HepG2 (cell line): Measurements from ENCODE around the gene TTC21B. TPM values are rescaled to one million over a fixed set of nuclear protein-coding genes. Genes with fewer than 3 reads are reported as not detected.

ENCODE experiments used
- CEBPB ChIP-seq: IDR thresholded peaks from 2 replicates; pipeline ENCODE4 v1.6.1; 2011; ENCODE audit warnings: low read depth, low read length, improper control_type of control experiment, borderline replicate concordance
- EED ChIP-seq: sonication (generic); formaldehyde crosslinking; IDR thresholded peaks from 2 replicates; pipeline ENCODE4 v1.5.0; 2020; ENCODE audit warnings: mild to moderate bottlenecking, missing genetic modification reagents
- KAT2B ChIP-seq: fragments of 150-350 bp; IDR thresholded peaks from 2 replicates; pipeline ENCODE4 v1.6.1; 2014; ENCODE audit warnings: low read depth, low read length, borderline replicate concordance
- MTF1 ChIP-seq: sonication (generic); formaldehyde crosslinking; IDR thresholded peaks from 2 replicates; pipeline ENCODE4 v1.5.0; 2020; ENCODE audit warnings: missing genetic modification reagents
- NR3C1 ChIP-seq: sonication (generic); formaldehyde crosslinking; IDR thresholded peaks from 2 replicates; pipeline ENCODE4 v1.4.0; 2020; ENCODE audit warnings: missing genetic modification reagents
- RFX1 ChIP-seq: fragments of 450-650 bp; IDR thresholded peaks from 2 replicates; pipeline ENCODE4 v1.6.1; 2017
- SMAD3 ChIP-seq: sonication (generic); formaldehyde crosslinking; IDR thresholded peaks from 2 replicates; pipeline ENCODE4 v1.4.0; 2020; ENCODE audit warnings: missing genetic modification reagents
- SOX13 ChIP-seq, 3 experiments: fragments of 450-650 bp in 1 of 3; sonication (generic) in 1 of 3; formaldehyde crosslinking in 1 of 3; IDR thresholded peaks in 2 of 3; conservative IDR thresholded peaks in 1 of 3; 2 replicates each; pipeline versions ENCODE4 v1.5.0 to v1.6.1; 2016 to 2020; ENCODE audit warnings: antibody characterized with exemption in 1 of 3, mild to moderate bottlenecking in 1 of 3, missing compliant biosample characterization in 1 of 3, missing genetic modification reagents in 1 of 3, moderate library complexity in 1 of 3
- ZBTB21 ChIP-seq: sonication (generic); formaldehyde crosslinking; IDR thresholded peaks from 2 replicates; pipeline ENCODE4 v1.4.0; 2020; ENCODE audit warnings: missing genetic modification reagents
- ZNF136 ChIP-seq: sonication (generic); formaldehyde crosslinking; IDR thresholded peaks from 2 replicates; pipeline ENCODE4 v1.8.1; 2022; ENCODE audit warnings: low read depth, mild to moderate bottlenecking, moderate library complexity, missing genetic modification reagents
- ZNF329 ChIP-seq: sonication (generic); formaldehyde crosslinking; IDR thresholded peaks from 2 replicates; pipeline ENCODE4 v1.9.0; 2021; ENCODE audit warnings: low read depth, mild to moderate bottlenecking, missing genetic modification reagents
- ZNF382 ChIP-seq: sonication (generic); formaldehyde crosslinking; IDR thresholded peaks from 2 replicates; pipeline ENCODE4 v1.5.0; 2020; ENCODE audit warnings: missing genetic modification reagents, mild to moderate bottlenecking, borderline replicate concordance
- ZNF510 ChIP-seq: sonication (generic); formaldehyde crosslinking; IDR thresholded peaks from 2 replicates; pipeline ENCODE4 v1.4.0; 2020; ENCODE audit warnings: low read depth, mild to moderate bottlenecking, missing genetic modification reagents
- ZNF567 ChIP-seq: sonication (generic); formaldehyde crosslinking; IDR thresholded peaks from 2 replicates; pipeline ENCODE4 v1.8.1; 2023; ENCODE audit warnings: mild to moderate bottlenecking, missing genetic modification reagents, borderline replicate concordance
- ZNF709 ChIP-seq: sonication (generic); formaldehyde crosslinking; IDR thresholded peaks from 2 replicates; pipeline ENCODE4 v1.5.0; 2020; ENCODE audit warnings: mild to moderate bottlenecking, missing genetic modification reagents
- polyA plus RNA-seq, 8 experiments: library from polyadenylated mRNA; depleted of rRNA in 3 of 8; stranded (reverse) in 7 of 8; unstranded in 1 of 8; fragments of >200 nt; fragmentation: Illumina TruSeq in 4 of 8; extraction: Trizol in 4 of 8; gene quantifications; 2 replicates each; pipeline versions ENCODE4 v1.2.1 to v1.2.3, GENCODE V29; 2011 to 2016; ENCODE audit warnings: low read depth in 4 of 8, missing spikeins in 1 of 8, mixed read lengths in 1 of 8; ENCODE audit not compliant: insufficient read depth in 1 of 8
- total RNA-seq, 5 experiments: library from RNA; depleted of rRNA; stranded (reverse); fragments of >200 nt; fragmentation: Illumina TruSeq; extraction: Trizol; gene quantifications; 2 replicates each; pipeline ENCODE4 v1.2.3, GENCODE V29; 2016; ENCODE audit warnings: low read depth in 1 of 5
- TF ChIP-seq, protein P1 (sequence below): sonication (generic); formaldehyde crosslinking; IDR thresholded peaks from 2 replicates; pipeline ENCODE4 v1.5.0; 2020; ENCODE audit warnings: missing genetic modification reagents, mild to moderate bottlenecking, borderline replicate concordance
- TF ChIP-seq, protein P2 (sequence below): sonication (generic); formaldehyde crosslinking; IDR thresholded peaks from 2 replicates; pipeline ENCODE4 v1.4.0; 2020; ENCODE audit warnings: missing genetic modification reagents
- TF ChIP-seq, protein P3 (sequence below): sonication (generic); formaldehyde crosslinking; IDR thresholded peaks from 2 replicates; pipeline ENCODE4 v1.8.0; 2022; ENCODE audit warnings: low read depth, missing genetic modification reagents
- TF ChIP-seq, protein P4 (sequence below): sonication (generic); formaldehyde crosslinking; IDR thresholded peaks from 2 replicates; pipeline ENCODE4 v1.4.0; 2020; ENCODE audit warnings: missing genetic modification reagents

The TTC21B gene
- total and polyA plus RNA-seq, 2 of the 13 experiments (the other 11 are each of a cell fraction or from before 2014, with no cell fraction given) = 39.1 to 67.1 TPM

DNA sequence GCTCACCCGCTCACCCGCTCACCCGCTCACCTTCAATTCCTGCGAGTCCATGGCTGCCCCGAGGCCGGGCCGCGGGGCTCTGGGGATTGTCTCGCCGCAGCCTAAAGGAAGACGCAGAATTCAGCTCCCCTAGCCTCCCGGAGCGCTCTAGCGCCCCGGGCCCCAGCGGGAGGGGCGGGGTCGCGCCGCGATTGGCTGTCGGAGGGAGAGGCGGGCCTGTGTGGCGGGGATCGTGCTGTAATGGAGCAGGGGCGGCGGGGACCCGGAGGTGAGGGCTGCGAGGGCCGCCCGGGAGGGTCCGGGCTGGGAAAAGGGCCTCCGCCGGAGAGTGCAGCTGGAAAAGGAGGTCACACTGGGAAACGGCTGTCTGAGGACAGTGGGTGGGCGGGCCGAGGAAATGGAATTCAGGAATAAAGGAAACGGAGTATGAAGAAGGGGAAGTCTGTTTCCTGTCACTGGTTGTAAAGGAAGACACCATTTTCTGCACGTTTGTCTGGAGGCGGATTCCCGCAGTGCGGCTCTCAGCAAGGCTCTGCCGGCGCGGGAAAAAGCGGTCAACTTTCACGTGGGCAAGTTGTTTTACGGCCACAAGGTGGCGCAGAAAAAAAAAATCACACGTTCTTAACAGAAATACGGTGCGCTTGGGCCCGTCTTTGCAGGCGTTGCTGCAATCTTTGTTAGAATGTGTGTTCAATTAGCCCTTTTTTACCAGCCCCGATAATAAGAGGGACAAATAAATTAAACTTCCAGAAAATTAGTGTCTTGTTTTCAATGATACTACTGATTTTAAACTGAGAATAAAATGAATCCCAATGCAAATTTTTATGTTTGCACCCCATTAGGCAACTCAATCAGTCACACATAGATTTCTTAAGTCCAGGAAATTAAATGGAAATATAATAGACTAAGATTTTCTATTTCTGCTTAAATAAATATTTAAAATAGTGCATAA is at the start of gene TTC21B (continued):
- TF ChIP-seq, protein P1, sequence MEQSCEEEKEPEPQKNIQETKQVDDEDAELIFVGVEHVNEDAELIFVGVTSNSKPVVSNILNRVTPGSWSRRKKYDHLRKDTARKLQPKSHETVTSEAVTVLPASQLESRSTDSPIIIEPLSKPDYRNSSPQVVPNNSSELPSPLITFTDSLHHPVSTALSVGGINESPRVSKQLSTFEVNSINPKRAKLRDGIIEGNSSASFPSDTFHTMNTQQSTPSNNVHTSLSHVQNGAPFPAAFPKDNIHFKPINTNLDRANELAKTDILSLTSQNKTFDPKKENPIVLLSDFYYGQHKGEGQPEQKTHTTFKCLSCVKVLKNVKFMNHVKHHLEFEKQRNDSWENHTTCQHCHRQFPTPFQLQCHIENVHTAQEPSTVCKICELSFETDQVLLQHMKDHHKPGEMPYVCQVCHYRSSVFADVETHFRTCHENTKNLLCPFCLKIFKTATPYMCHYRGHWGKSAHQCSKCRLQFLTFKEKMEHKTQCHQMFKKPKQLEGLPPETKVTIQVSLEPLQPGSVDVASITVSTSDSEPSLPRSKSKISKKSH (CRISPR knock-in tag) = peak; percentile 56; the same call in 1 of the 2 replicates
- TF ChIP-seq ZNF567 (CRISPR knock-in tag) = peak; percentile 89
- no peak; the same call in 1 of the 2 replicates for TF ChIP-seq SOX13 (IDR thresholded peaks at IDR 0.05)
- TF ChIP-seq SOX13 (CRISPR knock-in tag; conservative IDR thresholded peaks at IDR 0.05 in 1 of 2, IDR thresholded peaks at IDR 0.05 in 1 of 2) = peak in 1 of 2 experiments; percentile 46; a peak in 2 of 4 replicates
- TF ChIP-seq EED (CRISPR knock-in tag) = peak; percentile 93
- TF ChIP-seq SMAD3 (CRISPR knock-in tag) = peak; percentile 75
- TF ChIP-seq NR3C1 = no peak
- no peak for TF ChIP-seq MTF1 (CRISPR knock-in tag)
- TF ChIP-seq CEBPB = peak; percentile 43; the same call in 1 of the 2 replicates
- TF ChIP-seq, protein P2, sequence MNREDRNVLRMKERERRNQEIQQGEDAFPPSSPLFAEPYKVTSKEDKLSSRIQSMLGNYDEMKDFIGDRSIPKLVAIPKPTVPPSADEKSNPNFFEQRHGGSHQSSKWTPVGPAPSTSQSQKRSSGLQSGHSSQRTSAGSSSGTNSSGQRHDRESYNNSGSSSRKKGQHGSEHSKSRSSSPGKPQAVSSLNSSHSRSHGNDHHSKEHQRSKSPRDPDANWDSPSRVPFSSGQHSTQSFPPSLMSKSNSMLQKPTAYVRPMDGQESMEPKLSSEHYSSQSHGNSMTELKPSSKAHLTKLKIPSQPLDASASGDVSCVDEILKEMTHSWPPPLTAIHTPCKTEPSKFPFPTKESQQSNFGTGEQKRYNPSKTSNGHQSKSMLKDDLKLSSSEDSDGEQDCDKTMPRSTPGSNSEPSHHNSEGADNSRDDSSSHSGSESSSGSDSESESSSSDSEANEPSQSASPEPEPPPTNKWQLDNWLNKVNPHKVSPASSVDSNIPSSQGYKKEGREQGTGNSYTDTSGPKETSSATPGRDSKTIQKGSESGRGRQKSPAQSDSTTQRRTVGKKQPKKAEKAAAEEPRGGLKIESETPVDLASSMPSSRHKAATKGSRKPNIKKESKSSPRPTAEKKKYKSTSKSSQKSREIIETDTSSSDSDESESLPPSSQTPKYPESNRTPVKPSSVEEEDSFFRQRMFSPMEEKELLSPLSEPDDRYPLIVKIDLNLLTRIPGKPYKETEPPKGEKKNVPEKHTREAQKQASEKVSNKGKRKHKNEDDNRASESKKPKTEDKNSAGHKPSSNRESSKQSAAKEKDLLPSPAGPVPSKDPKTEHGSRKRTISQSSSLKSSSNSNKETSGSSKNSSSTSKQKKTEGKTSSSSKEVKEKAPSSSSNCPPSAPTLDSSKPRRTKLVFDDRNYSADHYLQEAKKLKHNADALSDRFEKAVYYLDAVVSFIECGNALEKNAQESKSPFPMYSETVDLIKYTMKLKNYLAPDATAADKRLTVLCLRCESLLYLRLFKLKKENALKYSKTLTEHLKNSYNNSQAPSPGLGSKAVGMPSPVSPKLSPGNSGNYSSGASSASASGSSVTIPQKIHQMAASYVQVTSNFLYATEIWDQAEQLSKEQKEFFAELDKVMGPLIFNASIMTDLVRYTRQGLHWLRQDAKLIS = no peak
- TF ChIP-seq ZNF329 (CRISPR knock-in tag) = peak; percentile 56
- TF ChIP-seq, protein P3, sequence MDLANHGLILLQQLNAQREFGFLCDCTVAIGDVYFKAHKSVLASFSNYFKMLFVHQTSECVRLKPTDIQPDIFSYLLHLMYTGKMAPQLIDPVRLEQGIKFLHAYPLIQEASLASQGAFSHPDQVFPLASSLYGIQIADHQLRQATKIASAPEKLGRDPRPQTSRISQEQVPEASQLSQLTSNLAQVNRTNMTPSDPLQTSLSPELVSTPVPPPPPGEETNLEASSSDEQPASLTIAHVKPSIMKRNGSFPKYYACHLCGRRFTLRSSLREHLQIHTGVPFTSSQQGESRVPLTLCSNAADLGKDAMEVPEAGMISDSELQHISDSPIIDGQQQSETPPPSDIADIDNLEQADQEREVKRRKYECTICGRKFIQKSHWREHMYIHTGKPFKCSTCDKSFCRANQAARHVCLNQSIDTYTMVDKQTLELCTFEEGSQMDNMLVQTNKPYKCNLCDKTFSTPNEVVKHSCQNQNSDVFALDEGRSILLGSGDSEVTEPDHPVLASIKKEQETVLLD = no peak
- TF ChIP-seq ZNF136 (CRISPR knock-in tag) = peak; percentile 75; the same call in 1 of the 2 replicates
- peak; percentile 89; the same call in 1 of the 2 replicates for TF ChIP-seq ZNF709 (CRISPR knock-in tag)
- TF ChIP-seq RFX1 = no peak
- TF ChIP-seq KAT2B = no peak
- no peak for TF ChIP-seq ZNF510
- TF ChIP-seq ZBTB21 (CRISPR knock-in tag) = no peak
- TF ChIP-seq, protein P4, sequence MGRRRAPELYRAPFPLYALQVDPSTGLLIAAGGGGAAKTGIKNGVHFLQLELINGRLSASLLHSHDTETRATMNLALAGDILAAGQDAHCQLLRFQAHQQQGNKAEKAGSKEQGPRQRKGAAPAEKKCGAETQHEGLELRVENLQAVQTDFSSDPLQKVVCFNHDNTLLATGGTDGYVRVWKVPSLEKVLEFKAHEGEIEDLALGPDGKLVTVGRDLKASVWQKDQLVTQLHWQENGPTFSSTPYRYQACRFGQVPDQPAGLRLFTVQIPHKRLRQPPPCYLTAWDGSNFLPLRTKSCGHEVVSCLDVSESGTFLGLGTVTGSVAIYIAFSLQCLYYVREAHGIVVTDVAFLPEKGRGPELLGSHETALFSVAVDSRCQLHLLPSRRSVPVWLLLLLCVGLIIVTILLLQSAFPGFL (CRISPR knock-in tag) = 0 out of 2 replicates have a peak, but pooled peaks have one; percentile 63
- no peak for TF ChIP-seq ZNF382 (CRISPR knock-in tag)
